BE2C (cell line): ENCODE data around the gene NPHP4.

Source experiments
- DNase-seq: peaks from one replicate; pipeline ENCODE4 v3.0.0-alpha.2; 2020
- H3K27me3 ChIP-seq: fragments of 250-450 bp; sonication (Bioruptor Pico); 2 replicates; pipeline ENCODE4 v1.5.1; 2020; ENCODE audit warnings: mild to moderate bottlenecking
- H3K36me3 ChIP-seq: fragments of 250-450 bp; sonication (Bioruptor Pico); 2 replicates; pipeline ENCODE4 v1.5.1; 2020; ENCODE audit warnings: mild to moderate bottlenecking
- H3K4me1 ChIP-seq: fragments of 250-450 bp; sonication (Bioruptor Pico); 2 replicates; pipeline ENCODE4 v1.5.1; 2020
- H3K4me3 ChIP-seq: 2 replicates; pipeline ENCODE4 v1.5.1; 2011; ENCODE audit warnings: low read depth, low read length
- H3K9me3 ChIP-seq: fragments of 250-450 bp; sonication (Bioruptor Pico); 2 replicates; pipeline ENCODE4 v1.5.1; 2020
- CTCF ChIP-seq: IDR thresholded peaks from 2 replicates; pipeline ENCODE4 v1.5.1; 2012; ENCODE audit warnings: mild to moderate bottlenecking, low read depth, low read length

NPHP4 gene

GRCh38 chr1:5935026-5935425 is 57.2 kb downstream of the NPHP4 start:
- TF ChIP-seq CTCF = no peak
- no peak for DNase-seq
- H3K4me1 ChIP-seq = no peaks in the 10 kb centered on the region
- no peaks in the 10 kb centered on the region for H3K9me3 ChIP-seq
- H3K4me3 ChIP-seq = no peak overlapping the region
- H3K27me3 ChIP-seq = no peaks in the 10 kb centered on the region
- H3K36me3 ChIP-seq = no peaks in the 10 kb centered on the region; the same call in 1 of the 2 replicates

- Histone ChIP-seq H3K4me1 (no peaks in the 10 kb centered on the region), H3K36me3 (no peaks in the 10 kb centered on the region; the same call in 1 of the 2 replicates), H3K4me3 (no peak overlapping the region), H3K9me3 (no peaks in the 10 kb centered on the region), H3K27me3 (no peaks in the 10 kb centered on the region)
- TF ChIP-seq CTCF = no peak
- no peak for DNase-seq
Observed at GRCh38 chr1:5934058-5934884, 58.0 kb downstream of the NPHP4 start.

- no peaks in the 10 kb centered on the region for H3K9me3 ChIP-seq
- H3K4me1 ChIP-seq = no peaks in the 10 kb centered on the region
- no peak for TF ChIP-seq CTCF
- no peak overlapping the region for H3K4me3 ChIP-seq
- no peaks in the 10 kb centered on the region; the same call in 1 of the 2 replicates for H3K36me3 ChIP-seq
- DNase-seq = no peak
- H3K27me3 ChIP-seq = no peaks in the 10 kb centered on the region
Observed at GRCh38 chr1:5933676-5934057, 58.6 kb downstream of the NPHP4 start.

GRCh38 chr1:5933050-5933449 is 59.2 kb downstream of the NPHP4 start:
- no peaks in the 10 kb centered on the region; the same call in 1 of the 2 replicates for H3K36me3 ChIP-seq
- H3K4me1 ChIP-seq = no peaks in the 10 kb centered on the region
- no peak for TF ChIP-seq CTCF
- H3K9me3 ChIP-seq = no peaks in the 10 kb centered on the region
- no peak for DNase-seq
- no peaks in the 10 kb centered on the region for H3K27me3 ChIP-seq
- no peak overlapping the region for H3K4me3 ChIP-seq

- no peaks in the 10 kb centered on the region for H3K9me3 ChIP-seq
- no peaks in the 10 kb centered on the region for H3K27me3 ChIP-seq
- no peaks in the 10 kb centered on the region for H3K4me1 ChIP-seq
- no peaks in the 10 kb centered on the region; the same call in 1 of the 2 replicates for H3K36me3 ChIP-seq
- DNase-seq = no peak
- no peak for TF ChIP-seq CTCF
- no peak overlapping the region for H3K4me3 ChIP-seq
Observed at GRCh38 chr1:5928714-5929400, 63.4 kb downstream of the NPHP4 start.
